Measurements from ENCODE around the gene ABI3.

ABI3 gene

DNA sequence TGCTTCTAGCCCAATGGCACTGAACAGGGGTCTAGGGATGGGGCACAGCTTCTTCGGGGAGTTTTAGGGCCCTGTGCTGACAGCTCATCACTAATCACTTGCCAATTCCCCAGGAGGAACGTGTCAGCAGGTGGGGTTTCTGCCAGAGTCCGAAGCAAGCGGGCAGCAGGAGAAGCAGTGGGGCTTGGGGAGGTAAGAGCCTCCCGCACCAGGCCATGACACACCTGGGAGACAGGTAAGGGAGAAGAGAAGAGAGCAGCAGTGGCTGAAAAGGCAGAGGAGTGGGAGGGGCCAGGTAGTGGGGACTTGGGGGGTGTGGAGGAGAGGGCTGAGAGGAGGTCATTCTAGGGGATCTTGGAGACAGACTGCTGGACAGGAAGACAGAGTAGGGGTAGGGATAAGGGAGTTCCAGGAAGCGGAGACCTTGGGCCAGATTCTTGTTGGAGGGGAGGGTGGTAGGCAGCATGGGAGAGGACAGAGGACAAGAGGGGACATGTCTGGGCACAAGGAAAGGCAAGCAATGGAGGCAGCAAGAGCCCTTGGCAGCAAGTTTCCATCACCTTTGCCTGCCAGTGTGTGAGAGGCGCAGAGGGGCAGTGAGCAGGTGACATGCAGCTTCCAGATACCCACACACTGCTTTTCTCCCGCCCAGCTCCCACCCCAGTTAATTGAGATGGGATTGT, 15.2 kb downstream of the ABI3 start:
- no peak for DNase-seq

- DNase-seq: no peak
These were observed 16.4 kb downstream of the ABI3 start for GRCh38 chr17:49226771-49227435.

- peak; percentile 39 to 87 for DNase-seq
These were observed 17.1 kb downstream of the ABI3 start for GRCh38 chr17:49227436-49228261.

DNA sequence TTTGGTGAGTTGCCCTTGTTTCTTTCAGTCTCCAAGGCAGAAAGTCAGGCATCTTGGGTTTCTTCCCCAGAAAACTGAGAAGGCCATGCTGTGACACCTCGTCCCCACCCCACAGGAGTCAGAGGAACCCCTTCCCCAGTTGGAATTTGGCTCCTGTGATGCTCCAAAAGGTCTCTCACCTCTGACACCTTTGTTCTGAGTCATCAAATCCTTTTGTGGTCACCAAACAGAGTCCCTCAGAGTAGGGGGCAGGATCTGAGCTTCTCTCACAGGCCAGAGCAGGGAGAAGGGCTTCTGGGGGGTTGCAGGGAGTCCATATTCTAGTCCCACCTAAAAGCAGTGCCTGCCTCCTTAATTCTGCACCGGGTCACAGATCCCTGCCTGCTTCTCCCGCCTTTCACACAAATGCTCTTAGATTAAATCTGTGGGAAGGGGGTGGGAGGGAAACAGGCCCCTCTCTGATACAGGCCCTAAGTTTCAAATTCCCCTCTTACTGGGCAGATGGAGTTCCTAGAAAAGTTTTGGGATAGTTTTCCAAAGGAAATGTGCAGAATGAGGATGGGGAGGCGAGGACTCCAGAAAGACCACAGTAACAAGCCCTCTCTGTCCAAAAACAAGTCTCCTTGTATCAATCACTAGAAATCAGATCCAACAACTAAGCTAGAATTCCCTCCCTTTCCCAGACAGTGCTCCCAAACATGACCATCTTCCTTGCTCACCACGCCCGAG, 18.7 kb downstream of the ABI3 start:
- no peak for DNase-seq

GRCh38 chr17:49229805-49230600, 19.5 kb downstream of the ABI3 start:
- DNase-seq: no peak

DNA sequence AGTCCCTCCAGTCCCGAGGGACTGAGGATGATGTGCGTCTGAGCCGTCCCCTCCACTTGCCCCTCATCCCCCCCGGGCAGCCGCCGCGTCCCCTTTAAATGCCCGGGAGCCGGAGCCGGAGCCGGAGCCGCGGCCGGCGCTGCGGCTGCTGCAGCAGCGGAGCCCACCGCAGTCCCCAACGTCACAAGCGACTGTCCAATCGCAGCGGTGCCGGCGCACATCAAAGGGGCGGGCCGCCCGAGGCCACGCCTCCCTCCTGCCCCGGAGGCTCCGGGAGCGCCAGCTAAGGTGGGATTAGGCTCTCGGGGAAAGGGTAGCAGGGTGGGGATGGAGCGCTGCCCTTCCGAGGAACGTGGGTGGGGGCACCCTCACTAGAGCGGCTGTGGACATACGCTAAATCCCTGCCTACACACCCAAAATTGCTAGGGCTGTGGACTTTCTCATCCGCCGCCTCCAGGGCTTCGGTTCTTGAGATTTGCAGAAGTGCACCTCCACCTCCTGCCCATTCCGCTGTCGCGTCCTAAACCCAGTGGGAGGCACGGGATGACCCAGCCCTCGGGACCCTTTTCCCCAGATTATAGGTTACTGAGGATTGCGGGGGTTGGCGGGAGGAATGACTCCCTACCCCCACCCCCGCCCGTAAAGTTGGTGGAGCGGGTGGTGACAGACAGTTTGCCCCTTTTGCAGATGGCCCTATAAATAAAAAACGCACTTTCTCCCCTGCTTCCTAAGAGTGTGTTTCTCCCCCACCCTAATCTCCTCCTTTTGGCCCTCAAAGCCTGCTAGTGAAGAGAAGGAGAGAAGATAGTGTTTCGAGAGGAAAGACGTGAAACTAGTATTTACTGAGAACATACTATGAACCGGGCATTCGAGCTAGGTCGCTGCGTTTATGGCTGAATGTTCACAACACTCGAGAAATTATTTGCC, 20.4 kb downstream of the ABI3 start, which contains the start of gene PHOSPHO1:
Gene PHOSPHO1, minus strand, starts transcription at position 152 of the 927 bp plus-strand sequence. CDS start 4,096 bp downstream, outside the sequence.
- DNase-seq: peak; percentile 72 to 73

DNA sequence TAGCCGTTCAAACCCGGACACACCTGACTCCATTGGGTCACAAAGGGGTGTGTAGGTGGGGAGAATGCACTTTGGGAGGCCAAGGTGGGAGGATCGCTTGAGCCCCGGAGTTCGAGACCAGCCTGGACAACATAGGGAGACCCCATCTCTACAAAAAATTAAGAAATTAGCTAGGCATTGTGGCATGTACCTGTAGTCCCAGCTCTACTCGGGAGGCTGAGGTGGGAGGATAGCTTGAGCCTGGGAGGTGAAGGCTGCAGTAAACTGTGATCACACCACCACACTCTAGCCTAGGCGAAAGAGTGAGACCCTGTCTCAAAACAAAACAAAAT, 21.0 kb downstream of the ABI3 start:
- DNase-seq: no peak

- DNase-seq: no peak
These were observed 24.1 kb downstream of the ABI3 start for GRCh38 chr17:49234509-49235080.

DNA sequence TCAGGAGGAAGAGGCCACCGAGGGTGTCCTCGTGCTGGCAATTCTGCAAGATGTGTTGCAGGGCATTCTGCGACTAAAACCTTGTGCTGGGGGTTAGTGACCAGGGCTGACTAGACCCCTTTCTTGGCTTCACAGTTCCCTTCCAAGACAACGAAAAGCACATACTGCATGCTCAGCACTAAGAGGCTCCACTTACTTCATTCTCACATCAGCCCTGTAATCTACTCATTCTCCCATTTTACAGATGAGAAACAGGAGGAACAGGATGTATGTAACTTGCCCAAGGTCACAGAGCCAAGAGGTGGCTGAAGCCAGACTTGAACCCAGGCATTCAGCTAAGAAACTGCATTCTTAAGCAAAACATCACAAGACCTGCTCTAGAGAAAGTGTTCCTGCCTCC, 25.4 kb downstream of the ABI3 start:
- no peak for DNase-seq

- no peak for DNase-seq
These were observed 29.5 kb downstream of the ABI3 start for GRCh38 chr17:49239963-49240362.

DNA sequence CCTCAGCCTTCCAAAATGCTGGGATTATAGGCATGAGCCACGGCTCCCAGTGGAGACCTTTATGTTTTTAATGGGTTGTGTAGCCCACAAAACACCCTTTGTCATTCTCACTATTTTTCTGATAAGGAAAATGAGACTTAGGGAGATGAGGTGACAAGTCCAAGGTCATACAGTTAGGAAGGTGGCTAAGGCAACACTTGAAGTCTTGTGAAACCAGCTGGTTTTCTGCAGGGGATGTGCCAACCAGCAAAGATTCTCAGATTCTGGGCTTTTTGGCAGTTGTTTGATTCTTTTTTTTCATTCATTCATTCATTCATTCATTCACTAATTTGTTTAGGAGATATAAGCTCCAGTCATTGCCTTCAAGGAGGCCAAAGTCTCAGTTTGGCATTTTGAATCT, 30.1 kb downstream of the ABI3 start:
- no peak for DNase-seq

GRCh38 chr17:49241040-49241439, 30.5 kb downstream of the ABI3 start:
- no peak for DNase-seq

DNA sequence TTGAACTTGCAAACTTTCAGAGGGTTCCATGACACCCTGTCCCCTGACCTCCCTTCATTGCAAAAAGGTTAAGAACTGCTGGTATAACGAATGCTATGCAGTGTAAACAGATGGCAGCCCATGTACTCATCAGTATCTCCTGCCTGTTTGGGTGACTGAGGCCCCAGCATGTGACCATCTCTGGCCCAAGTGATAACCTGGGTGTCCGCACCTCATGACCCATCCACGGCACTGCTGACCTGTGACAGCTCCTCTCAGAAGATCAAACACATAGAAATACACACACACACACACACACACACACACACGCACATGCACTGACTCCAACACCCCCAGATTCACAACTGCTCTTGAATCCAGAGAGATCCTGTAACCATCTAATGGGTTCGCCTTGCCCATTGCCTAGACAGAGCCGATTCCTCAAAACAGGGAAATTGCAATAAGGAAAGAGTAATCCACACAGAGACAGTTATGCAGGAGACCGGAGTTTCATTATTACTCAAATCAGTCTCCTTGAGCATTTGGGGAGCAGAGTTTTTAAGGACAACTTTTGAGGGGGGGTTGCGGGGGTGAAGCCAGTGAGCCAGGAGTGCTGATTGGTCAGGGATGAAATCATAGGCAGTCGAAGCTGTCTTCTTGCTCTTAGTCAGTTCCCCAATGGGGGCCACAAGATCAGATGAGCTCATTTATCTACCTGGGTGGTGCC, 31.3 kb downstream of the ABI3 start:
- no peak for DNase-seq

DNA sequence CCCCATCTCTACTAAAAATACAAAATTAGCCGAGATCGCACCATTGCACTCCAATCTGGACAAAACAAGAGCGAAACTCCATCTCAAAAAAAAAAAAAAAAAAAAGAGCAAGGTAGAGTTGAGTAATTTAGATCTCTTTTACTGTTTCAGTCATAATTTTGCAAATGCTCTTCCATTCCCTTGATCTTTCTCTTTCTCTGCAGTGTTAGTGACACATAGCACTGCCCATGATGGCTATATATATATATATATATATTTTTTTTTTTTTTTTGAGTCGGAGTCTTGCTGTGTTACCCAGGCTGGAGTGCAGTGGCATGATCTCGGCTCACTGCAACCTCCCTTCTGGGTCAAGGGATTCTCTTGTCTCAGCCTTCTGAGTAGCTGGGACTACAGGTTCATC, 32.3 kb downstream of the ABI3 start:
- no peak for DNase-seq

DNA sequence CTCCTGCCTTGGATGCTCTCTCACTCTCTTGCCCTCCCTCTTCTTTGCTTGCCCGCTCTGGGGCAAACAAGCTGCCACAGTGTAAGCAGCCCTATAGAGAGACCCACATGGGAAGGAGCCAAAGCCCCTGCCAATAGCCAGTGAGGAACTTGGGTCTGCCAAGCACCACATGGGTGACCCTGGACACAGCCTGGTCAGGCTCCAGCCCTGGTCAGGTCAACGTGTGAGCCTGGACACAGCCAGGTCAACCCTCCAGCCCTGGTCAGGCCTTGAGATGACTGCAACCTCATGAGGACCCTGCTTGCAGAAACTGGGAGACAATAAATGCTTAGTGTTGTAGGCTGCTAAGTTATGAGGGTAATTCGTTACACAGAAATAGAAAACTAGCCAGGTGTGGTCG, 34.3 kb downstream of the ABI3 start:
- DNase-seq: no peak

GRCh38 chr17:49247944-49248343, 37.4 kb downstream of the ABI3 start:
- DNase-seq: no peak

GRCh38 chr17:49249292-49249794, 38.8 kb downstream of the ABI3 start:
- no peak for DNase-seq

- DNase-seq: no peak
These were observed 39.5 kb downstream of the ABI3 start for GRCh38 chr17:49249890-49250522.

DNA sequence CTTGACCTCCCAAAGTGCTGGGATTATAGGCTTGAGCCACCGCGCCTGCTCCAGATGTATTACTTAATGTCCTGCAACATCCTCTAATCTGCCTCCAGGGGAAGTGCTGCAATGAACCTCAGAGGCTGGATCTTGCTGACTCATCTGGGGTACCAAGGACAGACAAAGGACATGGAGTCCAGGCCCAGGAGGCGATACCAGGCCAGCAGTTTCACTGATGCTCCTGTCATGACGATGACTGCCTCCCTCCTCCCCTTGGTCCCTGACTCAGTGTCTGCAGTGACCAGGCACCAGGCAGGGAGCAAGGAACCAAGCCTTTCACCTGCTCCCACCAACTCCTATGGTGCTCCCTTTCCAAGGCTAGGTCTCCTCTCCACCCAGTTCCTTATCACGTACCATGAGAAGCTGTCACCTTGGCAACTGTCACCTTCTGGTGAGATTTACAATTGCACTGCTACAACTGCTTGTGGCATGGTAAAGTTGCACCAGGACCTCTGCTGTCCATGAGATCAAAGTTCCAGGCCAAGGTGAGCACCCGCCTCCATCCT, 41.7 kb downstream of the ABI3 start:
- DNase-seq: peak; percentile 74 to 79

Data from inflammatory macrophage treated with lipopolysaccharide for 1 hour (primary cell).